ENCODE measurements around the gene FAM229A. TPM values are rescaled to one million over a fixed set of nuclear protein-coding genes. Genes with fewer than 3 reads are reported as not detected.

The FAM229A gene
- total RNA-seq, 1 donor from 2014 or later = 8.5 TPM

- Mint-ChIP-seq H3K9me3 (ENCODE audit: unreplicated experiment) (no peaks in the 10 kb centered on the region), H3K36me3 (ENCODE audit: unreplicated experiment) (peaks cover 35% of the 10 kb centered on the region), H3K4me3 (ENCODE audit: unreplicated experiment) (no peak overlapping the region), H3K4me1 (ENCODE audit: unreplicated experiment) (peaks cover 18% of the 10 kb centered on the region), H3K27me3 (ENCODE audit: unreplicated experiment) (no peaks in the 10 kb centered on the region), H3K27ac (ENCODE audit: unreplicated experiment) (peak overlapping the region; percentile 8)
- no peak for DNase-seq (ENCODE audit: extremely low spot score, unreplicated experiment)
- TF ChIP-seq CTCF (IDR thresholded peaks at IDR 0.05) = no peak
Observed at GRCh38 chr1:32330558-32331151, 31.6 kb downstream of the FAM229A start.

DNA sequence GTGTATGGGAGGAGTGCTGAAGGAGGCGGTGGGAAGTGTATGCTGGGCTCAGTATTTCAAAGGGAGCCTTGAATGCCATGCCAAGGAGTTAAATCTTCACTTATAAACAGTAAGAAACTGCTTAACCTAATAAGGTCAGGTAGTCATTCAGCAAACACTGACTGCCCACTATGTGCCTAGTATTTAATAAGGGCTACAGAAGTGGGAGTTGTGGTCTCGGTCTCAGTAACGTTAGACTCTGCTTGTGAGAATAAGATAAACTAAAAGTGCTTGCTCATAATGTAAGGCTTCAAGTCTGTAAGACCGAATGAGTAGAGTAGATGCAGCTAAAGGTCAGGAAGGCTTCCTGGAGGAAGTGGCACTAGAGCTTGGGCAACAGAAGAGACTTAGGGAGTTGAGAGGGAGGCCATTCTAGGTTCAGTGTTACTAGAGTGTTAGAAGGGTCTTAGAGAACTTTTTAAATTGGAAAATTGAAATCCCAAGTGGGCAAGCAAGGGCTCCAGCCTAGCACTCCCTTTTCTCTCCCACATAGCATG is 32.3 kb downstream of the FAM229A start:
- Mint-ChIP-seq H3K4me3 (ENCODE audit: unreplicated experiment) (no peak overlapping the region), H3K9me3 (ENCODE audit: unreplicated experiment) (no peaks in the 10 kb centered on the region), H3K4me1 (ENCODE audit: unreplicated experiment) (peaks cover 17% of the 10 kb centered on the region), H3K36me3 (ENCODE audit: unreplicated experiment) (peaks cover 37% of the 10 kb centered on the region), H3K27ac (ENCODE audit: unreplicated experiment) (no peak overlapping the region), H3K27me3 (ENCODE audit: unreplicated experiment) (no peaks in the 10 kb centered on the region)
- DNase-seq (ENCODE audit: extremely low spot score, unreplicated experiment) = no peak
- no peak for TF ChIP-seq CTCF (IDR thresholded peaks at IDR 0.05)

GRCh38 chr1:32327204-32327603 is 35.1 kb downstream of the FAM229A start:
- Mint-ChIP-seq H3K27ac (ENCODE audit: unreplicated experiment) (no peak overlapping the region), H3K9me3 (ENCODE audit: unreplicated experiment) (no peaks in the 10 kb centered on the region), H3K36me3 (ENCODE audit: unreplicated experiment) (peaks cover 28% of the 10 kb centered on the region), H3K27me3 (ENCODE audit: unreplicated experiment) (no peaks in the 10 kb centered on the region), H3K4me3 (ENCODE audit: unreplicated experiment) (no peak overlapping the region), H3K4me1 (ENCODE audit: unreplicated experiment) (peaks cover 3% of the 10 kb centered on the region)
- no peak for DNase-seq (ENCODE audit: extremely low spot score, unreplicated experiment)
- TF ChIP-seq CTCF (IDR thresholded peaks at IDR 0.05) = no peak

- no peak for DNase-seq (ENCODE audit: extremely low spot score, unreplicated experiment)
- H3K36me3 Mint-ChIP-seq (ENCODE audit: unreplicated experiment) = peaks cover 6% of the 10 kb centered on the region
- no peak overlapping the region for H3K4me3 Mint-ChIP-seq (ENCODE audit: unreplicated experiment)
- no peaks in the 10 kb centered on the region for H3K27me3 Mint-ChIP-seq (ENCODE audit: unreplicated experiment)
- TF ChIP-seq CTCF (IDR thresholded peaks at IDR 0.05) = no peak
- peak overlapping the region; percentile 58 for H3K27ac Mint-ChIP-seq (ENCODE audit: unreplicated experiment)
- peaks cover 13% of the 10 kb centered on the region for H3K4me1 Mint-ChIP-seq (ENCODE audit: unreplicated experiment)
- no peaks in the 10 kb centered on the region for H3K9me3 Mint-ChIP-seq (ENCODE audit: unreplicated experiment)
Observed at GRCh38 chr1:32321712-32322291, 40.5 kb downstream of the FAM229A start.

DNA sequence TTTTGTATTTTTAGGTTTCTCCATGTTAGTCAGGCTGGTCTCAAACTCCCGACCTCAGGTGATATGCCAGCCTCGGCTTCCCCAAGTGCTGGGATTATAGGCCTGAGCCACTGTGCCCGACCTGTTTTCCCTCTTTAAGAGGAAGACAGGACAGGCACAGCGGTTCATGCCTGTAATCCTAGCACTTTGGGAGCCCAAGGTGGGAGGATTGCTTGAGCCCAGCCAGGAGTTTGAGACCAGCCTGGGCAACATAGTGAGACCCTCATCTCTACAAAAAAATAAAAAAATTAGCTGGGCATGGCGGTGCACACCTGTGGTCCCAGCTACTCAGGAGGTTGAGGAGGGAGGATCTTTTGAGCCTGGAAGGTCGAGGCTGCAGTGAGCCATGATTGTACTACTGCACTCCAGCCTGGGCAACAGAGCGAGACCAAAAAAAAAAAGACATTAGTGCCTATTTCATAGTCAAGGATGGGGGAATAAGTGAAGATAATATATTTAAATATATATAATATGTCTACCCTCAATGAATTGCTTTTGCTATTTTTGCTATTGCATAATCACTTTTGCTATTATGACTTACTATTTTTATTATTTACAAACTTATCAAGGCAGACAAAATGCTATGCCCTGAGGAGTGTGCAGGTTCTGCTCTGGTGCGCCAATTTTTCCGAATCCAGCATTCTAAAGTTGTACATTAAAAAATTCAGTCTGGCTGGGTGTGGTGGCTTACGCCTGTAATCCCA is 44.0 kb downstream of the FAM229A start:
- no peak for DNase-seq (ENCODE audit: extremely low spot score, unreplicated experiment)
- TF ChIP-seq CTCF (IDR thresholded peaks at IDR 0.05) = no peak
- no peaks in the 10 kb centered on the region for H3K9me3 Mint-ChIP-seq (ENCODE audit: unreplicated experiment)

More for the DNA sequence above, 44.0 kb downstream of the FAM229A start:
- Mint-ChIP-seq H3K4me1 (ENCODE audit: unreplicated experiment) (peaks cover 18% of the 10 kb centered on the region), H3K4me3 (ENCODE audit: unreplicated experiment) (no peak overlapping the region), H3K27ac (ENCODE audit: unreplicated experiment) (no peak overlapping the region), H3K36me3 (ENCODE audit: unreplicated experiment) (peaks cover 11% of the 10 kb centered on the region), H3K27me3 (ENCODE audit: unreplicated experiment) (no peaks in the 10 kb centered on the region)

Measured in osteocyte (in vitro differentiated cells).